Retina (tissue), 1 donor: ENCODE results near the gene PRKX.
"Not testable (repeated sequence)": the region's sequence is repeated elsewhere in the genome, so short reads cannot be mapped to it uniquely, and the experiment has no call there.

Experiments
- DNase-seq: peaks from one replicate; pipeline ENCODE4 v3.0.0-alpha.2; 2016

Gene PRKX

GRCh38 chrX:3713225-3713936 lies at the start of gene PRKX:
Gene PRKX, minus strand, starts transcription at chrX:3713649. Its CDS starts 396 bp downstream, at chrX:3713253.
- peak; percentile 62 for DNase-seq

GRCh38 chrX:3763111-3763510 lies 49.7 kb upstream of the PRKX start:
- no peak for DNase-seq

GRCh38 chrX:3757510-3758025 lies 44.1 kb upstream of the PRKX start:
- DNase-seq: no peak

GRCh38 chrX:3748052-3748559 lies 34.7 kb upstream of the PRKX start:
- DNase-seq: no peak

GRCh38 chrX:3743801-3744439 lies 30.5 kb upstream of the PRKX start:
- no peak for DNase-seq

GRCh38 chrX:3740946-3741345 lies 27.5 kb upstream of the PRKX start:
- not testable (repeated sequence) for DNase-seq

GRCh38 chrX:3738509-3738908 lies 25.1 kb upstream of the PRKX start:
- no peak for DNase-seq

- not testable (repeated sequence) for DNase-seq
Observed at GRCh38 chrX:3736536-3736935, 23.1 kb upstream of the PRKX start.

- DNase-seq: peak; percentile 7
Observed at GRCh38 chrX:3735891-3736290, 22.4 kb upstream of the PRKX start.

- not testable (repeated sequence) for DNase-seq
Observed at GRCh38 chrX:3734456-3734855, 21.0 kb upstream of the PRKX start.

GRCh38 chrX:3733043-3733430 lies 19.6 kb upstream of the PRKX start:
- no peak for DNase-seq

GRCh38 chrX:3732326-3733042 lies 19.0 kb upstream of the PRKX start:
- DNase-seq: not testable (repeated sequence)

- DNase-seq: no peak
Observed at GRCh38 chrX:3728454-3728853, 15.0 kb upstream of the PRKX start.

- DNase-seq: not testable (repeated sequence)
Observed at GRCh38 chrX:3723460-3723859, 10.0 kb upstream of the PRKX start.

- no peak for DNase-seq
Observed at GRCh38 chrX:3717742-3718420, 4.4 kb upstream of the PRKX start.

- DNase-seq: no peak
Observed at GRCh38 chrX:3715921-3716320, 2.5 kb upstream of the PRKX start.

- peak; percentile 16 for DNase-seq
Observed at GRCh38 chrX:3714706-3715479, 1.4 kb upstream of the PRKX start.

- DNase-seq: no peak
Observed at GRCh38 chrX:3713937-3714434, 537 bp upstream of the PRKX start.

GRCh38 chrX:3712870-3713224 lies 602 bp downstream of the PRKX start:
- DNase-seq: peak; percentile 69

- DNase-seq: peak; percentile 73
Observed at GRCh38 chrX:3712051-3712869, 1.2 kb downstream of the PRKX start.

GRCh38 chrX:3711331-3711917 lies 2.0 kb downstream of the PRKX start:
- DNase-seq: peak; percentile 16
